K562 (cell line): ENCODE results near the gene BNIPL. TPM values are rescaled to one million over a fixed set of nuclear protein-coding genes. Genes with fewer than 3 reads are reported as not detected.

Source experiments
- CC2D1A ChIP-seq: fragments of 450-650 bp; IDR thresholded peaks from 2 replicates; pipeline ENCODE4 v1.6.1; 2017; ENCODE audit warnings: mild to moderate bottlenecking
- COPS2 ChIP-seq: fragments of 450-650 bp; conservative IDR thresholded peaks from 2 replicates; pipeline ENCODE4 v1.6.1; 2016; ENCODE audit warnings: mild to moderate bottlenecking, moderate library complexity
- ESRRA ChIP-seq: fragments of 450-650 bp; IDR thresholded peaks from 2 replicates; pipeline ENCODE4 v1.6.1; 2014; ENCODE audit warnings: low read depth, mild to moderate bottlenecking, moderate library complexity, borderline replicate concordance
- ETV5 ChIP-seq: sonication (generic); formaldehyde crosslinking; IDR thresholded peaks from 2 replicates; pipeline ENCODE4 v1.4.0; 2020; ENCODE audit warnings: low read depth, mild to moderate bottlenecking, missing genetic modification reagents
- EWSR1 ChIP-seq: fragments of 450-650 bp; IDR thresholded peaks from 2 replicates; pipeline ENCODE4 v1.6.1; 2018; ENCODE audit warnings: borderline replicate concordance, mild to moderate bottlenecking, low read depth, moderate library complexity; ENCODE audit not compliant: partially characterized antibody
- FOXJ3 ChIP-seq: sonication (generic); formaldehyde crosslinking; IDR thresholded peaks from 2 replicates; pipeline ENCODE4 v1.4.0; 2020; ENCODE audit warnings: mild to moderate bottlenecking, missing genetic modification reagents
- FOXK2 ChIP-seq, 2 experiments: fragments of 450-650 bp; IDR thresholded peaks in 1 of 2; conservative IDR thresholded peaks in 1 of 2; 2 replicates each; pipeline ENCODE4 v1.6.1; 2016; ENCODE audit warnings: low read depth in 2 of 2, mild to moderate bottlenecking in 1 of 2
- HLTF ChIP-seq: fragments of 450-650 bp; IDR thresholded peaks from 2 replicates; pipeline ENCODE4 v1.6.1; 2016
- HMGN3 ChIP-seq: IDR thresholded peaks from 2 replicates; pipeline ENCODE4 v1.6.1; 2011; ENCODE audit warnings: borderline replicate concordance, low read depth, mild to moderate bottlenecking, mixed read lengths, low read length; ENCODE audit not compliant: insufficient read length; ENCODE audit errors: extremely low read depth
- IRF2 ChIP-seq: sonication (generic); formaldehyde crosslinking; IDR thresholded peaks from 2 replicates; pipeline ENCODE4 v1.8.1; 2022; ENCODE audit warnings: mild to moderate bottlenecking, missing genetic modification reagents
- JUND ChIP-seq, 2 experiments: IDR thresholded peaks; 2 replicates in 1 of 2; 3 replicates in 1 of 2; pipeline ENCODE4 v1.6.1; 2011; ENCODE audit warnings: borderline replicate concordance in 2 of 2, low read depth in 2 of 2, low read length in 2 of 2, improper control_type of control experiment in 1 of 2, missing biosample characterization in 1 of 2, missing genetic modification characterization in 1 of 2, missing genetic modification reagents in 1 of 2
- MIER1 ChIP-seq: fragments of 450-650 bp; IDR thresholded peaks from 2 replicates; pipeline ENCODE4 v1.6.1; 2016; ENCODE audit warnings: antibody characterized with exemption, mild to moderate bottlenecking, low read depth
- NBN ChIP-seq: fragments of 450-650 bp; IDR thresholded peaks from 2 replicates; pipeline ENCODE4 v1.6.1; 2016; ENCODE audit warnings: low read depth, mild to moderate bottlenecking
- PPARD ChIP-seq: fragments of 250-450 bp; sonication (Bioruptor Pico); IDR thresholded peaks from 2 replicates; pipeline ENCODE4 v1.8.0; 2022; ENCODE audit warnings: inconsistent platforms, mild to moderate bottlenecking, moderate library complexity
- PYGO2 ChIP-seq: fragments of 450-650 bp; IDR thresholded peaks from 2 replicates; pipeline ENCODE4 v1.6.1; 2016; ENCODE audit warnings: mild to moderate bottlenecking, missing genetic modification characterization, moderate library complexity, missing compliant biosample characterization
- SMARCC2 ChIP-seq: fragments of 450-650 bp; IDR thresholded peaks from 2 replicates; pipeline ENCODE4 v1.6.1; 2017; ENCODE audit warnings: antibody characterized with exemption, moderate library complexity, mild to moderate bottlenecking, low read depth
- SPI1 ChIP-seq: IDR thresholded peaks from 2 replicates; pipeline ENCODE4 v1.6.1; 2011; ENCODE audit warnings: low read depth, low read length, control low read depth, borderline replicate concordance
- SUPT5H ChIP-seq: fragments of 450-650 bp; IDR thresholded peaks from 2 replicates; pipeline ENCODE4 v1.6.1; 2016
- TBP ChIP-seq: optimal IDR thresholded peaks from 2 replicates; pipeline ENCODE3; 2011; ENCODE audit warnings: low read depth, low read length, improper control_type of control experiment
- TEAD4 ChIP-seq, 2 experiments: sonication (generic) in 1 of 2; formaldehyde crosslinking in 1 of 2; IDR thresholded peaks; 2 replicates each; pipeline versions ENCODE4 v1.6.1 to v1.8.0; 2012 to 2022; ENCODE audit warnings: borderline replicate concordance in 1 of 2, inconsistent platforms in 1 of 2, low read length in 1 of 2, mild to moderate bottlenecking in 1 of 2, missing genetic modification reagents in 1 of 2
- ZNF224 ChIP-seq: sonication (generic); formaldehyde crosslinking; IDR thresholded peaks from 2 replicates; pipeline ENCODE4 v1.8.0; 2022; ENCODE audit warnings: mild to moderate bottlenecking, missing genetic modification reagents
- ZNF551 ChIP-seq: fragments of 250-450 bp; sonication (Bioruptor Pico); IDR thresholded peaks from 2 replicates; pipeline ENCODE4 v1.5.0; 2021; ENCODE audit warnings: mild to moderate bottlenecking, moderate library complexity
- polyA plus RNA-seq, 8 experiments: library from polyadenylated mRNA; depleted of rRNA in 4 of 8; stranded (reverse) in 5 of 8; unstranded in 3 of 8; fragments of >200 nt; fragmentation: Nextera tagmentation in 2 of 8; fragmentation: Illumina TruSeq in 1 of 8; extraction: Ambion mirVana in 2 of 8; extraction: Trizol in 1 of 8; gene quantifications; 2 replicates each; pipeline versions ENCODE4 v1.2.1 to v1.2.3, GENCODE V29; 2011 to 2014; ENCODE audit warnings: inconsistent platforms in 1 of 8, missing spikeins in 1 of 8
- total RNA-seq, 7 experiments: library from RNA; depleted of rRNA in 6 of 7; stranded (reverse); fragments of >200 nt in 6 of 7; fragmentation: Illumina TruSeq in 2 of 7; extraction: Trizol in 2 of 7; gene quantifications; 2 replicates each; pipeline versions ENCODE4 v1.2.1 to v1.2.3, GENCODE V29; 2011 to 2021; ENCODE audit warnings: low replicate concordance in 1 of 7
- TF ChIP-seq, protein P1 (sequence below), 2 experiments: fragments of 450-650 bp; conservative IDR thresholded peaks; 2 replicates each; pipeline ENCODE4 v1.6.1; 2017; ENCODE audit warnings: mild to moderate bottlenecking in 2 of 2, moderate library complexity in 2 of 2
- TF ChIP-seq, protein P2 (sequence below): fragments of 250-450 bp; sonication (Bioruptor Pico); IDR thresholded peaks from 2 replicates; pipeline ENCODE4 v1.5.0; 2021

The BNIPL gene
- total and polyA plus RNA-seq, 9 of the 15 experiments (the other 6 are each of a cell fraction or from before 2014, with no cell fraction given) = 0.08 to 1.4 (median 0.68) TPM

DNA sequence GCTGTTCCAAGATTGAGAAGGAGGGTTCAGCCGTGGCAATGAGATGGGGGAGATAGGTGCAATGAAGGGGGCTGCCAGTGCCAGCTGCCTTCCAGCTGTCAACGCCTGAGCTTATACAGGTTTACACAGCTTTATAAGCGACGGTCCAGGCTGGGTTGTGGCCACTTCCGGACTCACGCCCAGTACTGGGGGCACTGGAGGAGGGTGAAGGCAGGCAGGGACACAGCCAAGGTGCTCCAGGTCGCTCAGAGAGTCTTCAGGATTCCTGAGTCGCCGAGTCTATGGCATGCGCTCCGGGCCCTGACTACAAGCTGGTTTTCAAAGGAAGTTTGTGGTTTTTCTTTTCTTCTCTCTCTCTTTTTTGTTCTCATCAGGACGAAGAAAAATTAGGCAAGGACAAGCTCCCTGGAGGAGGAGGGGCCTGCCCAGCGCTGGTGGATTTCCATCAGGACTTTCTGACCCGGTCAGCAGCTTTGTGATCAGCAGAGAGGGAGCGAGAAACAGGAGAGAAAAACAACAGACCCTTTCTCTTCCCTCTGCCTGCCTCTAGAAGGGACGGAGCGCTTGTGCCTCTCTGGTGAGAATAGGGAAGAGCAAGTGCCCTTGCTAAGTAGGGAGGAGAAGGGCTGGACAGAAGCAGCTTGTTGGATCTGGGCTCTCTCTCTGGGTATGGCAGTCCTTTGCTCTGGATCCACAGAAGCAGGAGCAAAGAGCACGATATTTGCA lies 29.9 kb upstream of the BNIPL start, which contains the start of gene MINDY1 (continued):
- TF ChIP-seq ZNF224 (CRISPR knock-in tag) = no peak
- TF ChIP-seq MIER1 = no peak
- TF ChIP-seq, protein P1, sequence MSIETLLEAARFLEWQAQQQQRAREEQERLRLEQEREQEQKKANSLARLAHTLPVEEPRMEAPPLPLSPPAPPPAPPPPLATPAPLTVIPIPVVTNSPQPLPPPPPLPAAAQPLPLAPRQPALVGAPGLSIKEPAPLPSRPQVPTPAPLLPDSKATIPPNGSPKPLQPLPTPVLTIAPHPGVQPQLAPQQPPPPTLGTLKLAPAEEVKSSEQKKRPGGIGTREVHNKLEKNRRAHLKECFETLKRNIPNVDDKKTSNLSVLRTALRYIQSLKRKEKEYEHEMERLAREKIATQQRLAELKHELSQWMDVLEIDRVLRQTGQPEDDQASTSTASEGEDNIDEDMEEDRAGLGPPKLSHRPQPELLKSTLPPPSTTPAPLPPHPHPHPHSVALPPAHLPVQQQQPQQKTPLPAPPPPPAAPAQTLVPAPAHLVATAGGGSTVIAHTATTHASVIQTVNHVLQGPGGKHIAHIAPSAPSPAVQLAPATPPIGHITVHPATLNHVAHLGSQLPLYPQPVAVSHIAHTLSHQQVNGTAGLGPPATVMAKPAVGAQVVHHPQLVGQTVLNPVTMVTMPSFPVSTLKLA (conservative IDR thresholded peaks at IDR 0.05) = peak in 1 of 2 experiments; percentile 40; a peak in 1 of 4 replicates
- TF ChIP-seq HLTF = no peak
- peak; percentile 29; the same call in 1 of the 2 replicates for TF ChIP-seq NBN
- peak; percentile 43; the same call in 1 of the 2 replicates for TF ChIP-seq SUPT5H
- TF ChIP-seq HMGN3 = no peak
- TF ChIP-seq CC2D1A = no peak
- TF ChIP-seq SPI1 = peak; percentile 88
- no peak for TF ChIP-seq ZNF551
- no peak for TF ChIP-seq FOXK2 (conservative IDR thresholded peaks at IDR 0.05 in 1 of 2, IDR thresholded peaks at IDR 0.05 in 1 of 2; ENCODE audit: low read depth in 2 of 2)
- TF ChIP-seq ESRRA = peak; percentile 23; the same call in 1 of the 2 replicates
- peak; percentile 6; the same call in 1 of the 2 replicates for TF ChIP-seq JUND (IDR thresholded peaks at IDR 0.05; ENCODE audit: borderline replicate concordance, low read depth, low read length)
- TF ChIP-seq JUND (tag; IDR thresholded peaks at IDR 0.05; ENCODE audit: borderline replicate concordance, low read depth, low read length) = no peak
- TF ChIP-seq TEAD4 (IDR thresholded peaks at IDR 0.05; ENCODE audit: low read length) = no peak
- no peak for TF ChIP-seq TEAD4 (CRISPR knock-in tag; IDR thresholded peaks at IDR 0.05; ENCODE audit: borderline replicate concordance)
- TF ChIP-seq PYGO2 (tag) = no peak
- TF ChIP-seq, protein P2, sequence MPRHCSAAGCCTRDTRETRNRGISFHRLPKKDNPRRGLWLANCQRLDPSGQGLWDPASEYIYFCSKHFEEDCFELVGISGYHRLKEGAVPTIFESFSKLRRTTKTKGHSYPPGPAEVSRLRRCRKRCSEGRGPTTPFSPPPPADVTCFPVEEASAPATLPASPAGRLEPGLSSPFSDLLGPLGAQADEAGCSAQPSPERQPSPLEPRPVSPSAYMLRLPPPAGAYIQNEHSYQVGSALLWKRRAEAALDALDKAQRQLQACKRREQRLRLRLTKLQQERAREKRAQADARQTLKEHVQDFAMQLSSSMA (CRISPR knock-in tag) = no peak
- TF ChIP-seq ETV5 (CRISPR knock-in tag) = 0 out of 2 replicates have a peak, but pooled peaks have one; percentile 50
- no peak for TF ChIP-seq SMARCC2
- no peak for TF ChIP-seq FOXJ3 (CRISPR knock-in tag)
- TF ChIP-seq EWSR1 = no peak
- no peak for TF ChIP-seq IRF2
- TF ChIP-seq TBP = peak; percentile 64
- no peak for TF ChIP-seq COPS2
- no peak for TF ChIP-seq PPARD
